HEK293 (cell line): ENCODE data around the gene HSPA4L.

Experiments
- CTCF ChIA-PET: fragments of 350-600 bp; formaldehyde crosslinking; extraction: SDS; loops from one replicate; lab custom pipeline; 2021; ENCODE audit warnings: antibody characterized with exemption; lab: Yijun Ruan, JAX
- POLR2A ChIA-PET: fragments of 300-600 bp; formaldehyde crosslinking; extraction: SDS; loops from one replicate; lab custom pipeline; 2020; ENCODE audit warnings: antibody characterized with exemption, inconsistent platforms; lab: Yijun Ruan, JAX
- H3K27ac ChIP-seq: fragments of 200-500 bp; sonication (Bioruptor generic); 2 replicates; pipeline ENCODE4 v1.5.1; 2014; ENCODE audit warnings: low read depth, low read length, control low read depth, inconsistent platforms; ENCODE audit errors: extremely low read depth
- H3K36me3 ChIP-seq, 2 experiments: fragments of 200-500 bp in 1 of 2; sonication (Bioruptor generic) in 1 of 2; 1 replicate in 1 of 2; 2 replicates in 1 of 2; pipeline ENCODE4 v1.5.1; 2014 to 2017; ENCODE audit warnings: inconsistent platforms in 2 of 2, low read length in 2 of 2; ENCODE audit not compliant: control insufficient read depth in 2 of 2, insufficient read depth in 1 of 2
- H3K4me1 ChIP-seq: fragments of 200-500 bp; sonication (Bioruptor generic); 2 replicates; pipeline ENCODE4 v1.5.1; 2014; ENCODE audit warnings: mild to moderate bottlenecking, low read length, inconsistent platforms; ENCODE audit not compliant: control insufficient read depth, insufficient read depth
- H3K4me3 ChIP-seq: 2 replicates; pipeline ENCODE4 v1.5.1; 2011; ENCODE audit warnings: low read depth, mild to moderate bottlenecking, control low read depth, low read length, moderate library complexity
- H3K9me3 ChIP-seq: fragments of 200-500 bp; sonication (Bioruptor generic); 2 replicates; pipeline ENCODE4 v1.5.1; 2014; ENCODE audit warnings: low read depth, low read length, inconsistent platforms; ENCODE audit not compliant: control insufficient read depth, insufficient read depth
- FEZF1 ChIP-seq: fragments of 450-650 bp; formaldehyde crosslinking; IDR thresholded peaks from 2 replicates; pipeline ENCODE4 v1.5.1; 2016; ENCODE audit warnings: missing biosample characterization, missing genetic modification characterization
- GLIS1 ChIP-seq: fragments of 450-650 bp; formaldehyde crosslinking; IDR thresholded peaks from 2 replicates; pipeline ENCODE4 v1.5.1; 2016; ENCODE audit warnings: missing biosample characterization, missing genetic modification characterization
- HOXA7 ChIP-seq: sonication (generic); formaldehyde crosslinking; IDR thresholded peaks from 2 replicates; pipeline ENCODE4 v1.8.1; 2022; ENCODE audit warnings: missing genetic modification reagents, borderline replicate concordance
- HOXD13 ChIP-seq: sonication (generic); formaldehyde crosslinking; IDR thresholded peaks from 2 replicates; pipeline ENCODE4 v1.8.0; 2022; ENCODE audit warnings: missing genetic modification reagents, borderline replicate concordance
- IKZF3 ChIP-seq: fragments of 450-650 bp; IDR thresholded peaks from 2 replicates; pipeline ENCODE4 v1.5.0; 2018; ENCODE audit warnings: missing biosample characterization, mild to moderate bottlenecking, missing genetic modification characterization, moderate library complexity
- SALL2 ChIP-seq: fragments of 450-650 bp; formaldehyde crosslinking; IDR thresholded peaks from 2 replicates; pipeline ENCODE4 v1.5.0; 2017; ENCODE audit warnings: missing biosample characterization, mild to moderate bottlenecking, missing genetic modification characterization, borderline replicate concordance
- SCRT2 ChIP-seq: fragments of 450-650 bp; formaldehyde crosslinking; IDR thresholded peaks from 2 replicates; pipeline ENCODE4 v1.5.1; 2016; ENCODE audit warnings: missing biosample characterization, missing genetic modification characterization
- SP3 ChIP-seq: fragments of 450-650 bp; formaldehyde crosslinking; IDR thresholded peaks from 2 replicates; pipeline ENCODE4 v1.5.1; 2016; ENCODE audit warnings: missing biosample characterization, missing genetic modification characterization
- ZBTB8A ChIP-seq: fragments of 450-650 bp; formaldehyde crosslinking; IDR thresholded peaks from 2 replicates; pipeline ENCODE4 v1.5.1; 2016; ENCODE audit warnings: missing biosample characterization, missing genetic modification characterization
- ZFHX2 ChIP-seq: fragments of 450-650 bp; formaldehyde crosslinking; conservative IDR thresholded peaks from 2 replicates; pipeline ENCODE4 v1.5.1; 2016; ENCODE audit warnings: missing biosample characterization, missing genetic modification characterization
- ZNF155 ChIP-seq: fragments of 450-650 bp; formaldehyde crosslinking; IDR thresholded peaks from 2 replicates; pipeline ENCODE4 v1.5.1; 2016; ENCODE audit warnings: missing biosample characterization, missing genetic modification characterization
- ZNF473 ChIP-seq: fragments of 450-650 bp; formaldehyde crosslinking; IDR thresholded peaks from 2 replicates; pipeline ENCODE4 v1.5.1; 2017; ENCODE audit warnings: missing biosample characterization, missing genetic modification characterization
- ZNF548 ChIP-seq: fragments of 450-650 bp; formaldehyde crosslinking; IDR thresholded peaks from 2 replicates; pipeline ENCODE4 v1.5.1; 2016; ENCODE audit warnings: missing biosample characterization, missing genetic modification characterization
- ZNF558 ChIP-seq: fragments of 450-650 bp; formaldehyde crosslinking; IDR thresholded peaks from 2 replicates; pipeline ENCODE4 v1.5.1; 2016; ENCODE audit warnings: missing biosample characterization, missing genetic modification characterization
- ZNF629 ChIP-seq: fragments of 450-650 bp; formaldehyde crosslinking; IDR thresholded peaks from 2 replicates; pipeline ENCODE4 v1.5.1; 2017; ENCODE audit warnings: missing biosample characterization, missing genetic modification characterization
- ZNF660 ChIP-seq: fragments of 450-650 bp; IDR thresholded peaks from 2 replicates; pipeline ENCODE4 v1.5.1; 2018; ENCODE audit warnings: missing biosample characterization, mild to moderate bottlenecking, missing genetic modification characterization
- ZNF768 ChIP-seq: fragments of 450-650 bp; formaldehyde crosslinking; IDR thresholded peaks from 2 replicates; pipeline ENCODE4 v1.5.1; 2018; ENCODE audit warnings: missing biosample characterization, mild to moderate bottlenecking, missing genetic modification characterization
- ZNF777 ChIP-seq: fragments of 450-650 bp; formaldehyde crosslinking; IDR thresholded peaks from 2 replicates; pipeline ENCODE4 v1.5.1; 2017; ENCODE audit warnings: missing biosample characterization, missing genetic modification characterization, borderline replicate concordance
- ZSCAN16 ChIP-seq: fragments of 450-650 bp; formaldehyde crosslinking; IDR thresholded peaks from 2 replicates; pipeline ENCODE4 v1.5.1; 2016; ENCODE audit warnings: missing biosample characterization, missing genetic modification characterization
- ZXDB ChIP-seq: fragments of 450-650 bp; formaldehyde crosslinking; IDR thresholded peaks from 2 replicates; pipeline ENCODE4 v1.5.1; 2016; ENCODE audit warnings: missing biosample characterization, missing genetic modification characterization
- TF ChIP-seq, protein P1 (sequence below): fragments of 450-650 bp; formaldehyde crosslinking; IDR thresholded peaks from 2 replicates; pipeline ENCODE4; 2016; ENCODE audit warnings: missing biosample characterization, missing genetic modification characterization
- TF ChIP-seq, protein P2 (sequence below): fragments of 450-650 bp; formaldehyde crosslinking; IDR thresholded peaks from 2 replicates; pipeline ENCODE4 v1.5.1; 2016; ENCODE audit warnings: missing biosample characterization, missing genetic modification characterization
- TF ChIP-seq, protein P3 (sequence below): fragments of 450-650 bp; formaldehyde crosslinking; IDR thresholded peaks from 2 replicates; pipeline ENCODE4 v1.5.1; 2016; ENCODE audit warnings: missing biosample characterization, missing genetic modification characterization
- TF ChIP-seq, protein P4 (sequence below): fragments of 450-650 bp; IDR thresholded peaks from 2 replicates; pipeline ENCODE4 v1.5.1; 2018; ENCODE audit warnings: missing biosample characterization, mild to moderate bottlenecking, missing genetic modification characterization
- TF ChIP-seq, protein P5 (sequence below): fragments of 450-650 bp; formaldehyde crosslinking; IDR thresholded peaks from 2 replicates; pipeline ENCODE4 v1.5.1; 2016; ENCODE audit warnings: missing biosample characterization, missing genetic modification characterization

Gene HSPA4L

DNA sequence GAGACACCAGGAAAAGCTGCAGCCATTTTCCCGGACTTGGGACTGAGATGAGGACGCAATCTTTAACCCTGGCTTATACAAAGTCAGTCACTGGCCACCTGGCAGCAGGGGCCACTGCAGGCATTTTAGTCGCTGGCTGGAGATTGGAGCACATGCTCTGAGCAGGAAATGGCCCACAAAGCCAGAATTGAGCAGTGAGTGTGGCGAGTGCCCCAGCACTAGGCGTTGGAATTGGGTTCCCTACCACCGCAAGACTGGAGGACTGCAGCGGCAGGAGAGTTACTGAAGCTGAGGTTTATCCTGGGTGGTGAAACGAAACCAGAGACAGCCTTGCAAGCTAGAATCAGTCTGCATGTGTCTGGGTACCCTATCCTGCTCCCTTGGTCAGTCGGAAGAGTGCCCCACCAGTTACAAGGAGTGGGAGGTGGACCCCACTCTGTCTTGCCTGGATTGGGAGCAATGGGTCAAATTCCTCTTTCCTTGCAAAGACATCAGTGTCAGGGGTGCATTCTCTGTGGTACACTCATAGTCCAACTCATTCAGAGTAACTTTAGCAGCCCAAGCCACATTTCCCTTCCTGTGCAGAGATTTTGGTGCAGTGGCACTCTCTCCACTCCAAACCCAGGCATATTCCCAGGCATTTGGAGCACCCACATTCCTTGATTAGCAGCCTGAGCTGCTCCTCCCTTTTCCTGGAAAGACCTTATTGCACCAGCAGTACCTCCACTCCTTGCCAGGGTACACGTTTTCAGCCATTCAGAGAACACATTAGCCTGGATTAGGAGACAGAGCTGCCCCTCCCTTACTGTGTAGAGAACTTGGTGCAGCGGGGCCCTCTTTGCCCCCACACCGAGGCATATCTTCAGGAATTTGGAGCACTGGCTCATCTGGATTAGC is 61.8 kb downstream of the HSPA4L start (continued):
- TF ChIP-seq ZNF629 (tag by site-specific recombination): no peak
- no peak for TF ChIP-seq ZBTB8A
- TF ChIP-seq SALL2 (tag by site-specific recombination): no peak
- TF ChIP-seq ZNF473 (tag by site-specific recombination): no peak
- no peak for TF ChIP-seq ZNF155 (tag by site-specific recombination)
- TF ChIP-seq IKZF3 (tag by site-specific recombination): no peak

DNA sequence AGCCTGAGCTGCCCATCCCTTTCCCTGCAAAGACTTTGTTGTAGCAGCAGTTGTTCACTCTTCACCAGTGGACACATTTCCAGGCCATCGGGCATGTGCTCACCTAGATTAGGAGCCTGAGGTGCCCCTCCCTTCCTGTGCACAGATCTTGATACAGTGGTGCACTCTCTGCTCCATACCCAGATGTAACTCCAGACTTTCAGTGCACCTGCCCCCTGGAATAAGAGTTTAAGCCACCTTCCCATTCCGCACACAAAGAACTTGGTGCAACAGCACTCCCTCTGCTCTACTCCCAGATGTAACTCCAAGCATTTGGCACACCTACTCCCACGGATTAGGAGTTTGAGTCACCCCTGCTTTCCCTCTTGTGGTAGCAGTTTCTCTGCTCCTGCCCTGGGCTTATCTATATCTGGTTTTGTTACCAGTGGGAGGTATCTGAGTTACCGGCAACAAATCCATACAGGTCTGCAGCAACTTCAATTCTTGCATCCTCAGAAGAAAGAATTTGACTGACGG is 62.5 kb downstream of the HSPA4L start:
- ChIA-PET POLR2A (no interaction called here), CTCF (no interaction called here)
- no peaks in the 10 kb centered on the region for H3K9me3 ChIP-seq
- H3K27ac ChIP-seq: no peak overlapping the region
- H3K4me3 ChIP-seq: no peak overlapping the region
- H3K36me3 ChIP-seq: no peaks in the 10 kb centered on the region
- TF ChIP-seq FEZF1 (tag by site-specific recombination) (no peak), ZXDB (tag by site-specific recombination) (no peak), HOXD13 (CRISPR knock-in tag) (no peak), HOXA7 (CRISPR knock-in tag) (no peak), GLIS1 (tag by site-specific recombination) (no peak), ZNF768 (tag by site-specific recombination) (no peak), ZNF777 (tag by site-specific recombination) (no peak), ZNF558 (no peak)
- TF ChIP-seq, protein P1, sequence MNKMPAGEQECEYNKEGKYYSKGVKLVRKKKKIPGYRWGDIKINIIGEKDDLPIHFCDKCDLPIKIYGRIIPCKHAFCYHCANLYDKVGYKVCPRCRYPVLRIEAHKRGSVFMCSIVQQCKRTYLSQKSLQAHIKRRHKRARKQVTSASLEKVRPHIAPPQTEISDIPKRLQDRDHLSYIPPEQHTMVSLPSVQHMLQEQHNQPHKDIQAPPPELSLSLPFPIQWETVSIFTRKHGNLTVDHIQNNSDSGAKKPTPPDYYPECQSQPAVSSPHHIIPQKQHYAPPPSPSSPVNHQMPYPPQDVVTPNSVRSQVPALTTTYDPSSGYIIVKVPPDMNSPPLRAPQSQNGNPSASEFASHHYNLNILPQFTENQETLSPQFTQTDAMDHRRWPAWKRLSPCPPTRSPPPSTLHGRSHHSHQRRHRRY (tag by site-specific recombination): no peak
- TF ChIP-seq, protein P2, sequence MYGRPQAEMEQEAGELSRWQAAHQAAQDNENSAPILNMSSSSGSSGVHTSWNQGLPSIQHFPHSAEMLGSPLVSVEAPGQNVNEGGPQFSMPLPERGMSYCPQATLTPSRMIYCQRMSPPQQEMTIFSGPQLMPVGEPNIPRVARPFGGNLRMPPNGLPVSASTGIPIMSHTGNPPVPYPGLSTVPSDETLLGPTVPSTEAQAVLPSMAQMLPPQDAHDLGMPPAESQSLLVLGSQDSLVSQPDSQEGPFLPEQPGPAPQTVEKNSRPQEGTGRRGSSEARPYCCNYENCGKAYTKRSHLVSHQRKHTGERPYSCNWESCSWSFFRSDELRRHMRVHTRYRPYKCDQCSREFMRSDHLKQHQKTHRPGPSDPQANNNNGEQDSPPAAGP: no peak
- no peaks in the 10 kb centered on the region for H3K4me1 ChIP-seq

DNA sequence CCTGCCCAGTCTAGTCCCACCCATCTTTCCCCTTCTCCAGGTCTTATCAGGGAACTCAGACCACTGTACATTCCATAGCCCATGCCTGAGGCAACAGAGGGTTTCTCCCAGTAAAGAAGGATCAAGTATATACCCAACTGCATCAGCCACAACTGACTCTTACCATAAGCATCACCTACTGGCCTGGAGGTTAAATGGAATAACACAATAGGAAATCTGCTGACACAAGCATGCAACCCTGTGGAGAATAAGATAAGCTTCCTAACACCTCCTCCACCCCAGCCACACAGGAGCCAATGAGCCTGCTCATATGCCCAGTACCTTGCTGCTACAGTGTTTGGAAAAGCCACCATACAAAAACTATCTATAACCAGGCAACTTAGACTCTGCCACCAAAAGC is 63.9 kb downstream of the HSPA4L start:
- no peaks in the 10 kb centered on the region for H3K4me1 ChIP-seq
- no peak overlapping the region for H3K4me3 ChIP-seq
- no peaks in the 10 kb centered on the region for H3K36me3 ChIP-seq
- ChIA-PET CTCF (no interaction called here), POLR2A (no interaction called here)
- no peak overlapping the region for H3K27ac ChIP-seq
- no peaks in the 10 kb centered on the region for H3K9me3 ChIP-seq
- TF ChIP-seq ZNF548 (tag by site-specific recombination) (no peak), ZNF660 (tag by site-specific recombination) (no peak), SCRT2 (tag by site-specific recombination) (no peak), SP3 (tag by site-specific recombination) (no peak), ZFHX2 (tag by site-specific recombination) (no peak), ZSCAN16 (tag by site-specific recombination) (no peak)
- TF ChIP-seq, protein P3, sequence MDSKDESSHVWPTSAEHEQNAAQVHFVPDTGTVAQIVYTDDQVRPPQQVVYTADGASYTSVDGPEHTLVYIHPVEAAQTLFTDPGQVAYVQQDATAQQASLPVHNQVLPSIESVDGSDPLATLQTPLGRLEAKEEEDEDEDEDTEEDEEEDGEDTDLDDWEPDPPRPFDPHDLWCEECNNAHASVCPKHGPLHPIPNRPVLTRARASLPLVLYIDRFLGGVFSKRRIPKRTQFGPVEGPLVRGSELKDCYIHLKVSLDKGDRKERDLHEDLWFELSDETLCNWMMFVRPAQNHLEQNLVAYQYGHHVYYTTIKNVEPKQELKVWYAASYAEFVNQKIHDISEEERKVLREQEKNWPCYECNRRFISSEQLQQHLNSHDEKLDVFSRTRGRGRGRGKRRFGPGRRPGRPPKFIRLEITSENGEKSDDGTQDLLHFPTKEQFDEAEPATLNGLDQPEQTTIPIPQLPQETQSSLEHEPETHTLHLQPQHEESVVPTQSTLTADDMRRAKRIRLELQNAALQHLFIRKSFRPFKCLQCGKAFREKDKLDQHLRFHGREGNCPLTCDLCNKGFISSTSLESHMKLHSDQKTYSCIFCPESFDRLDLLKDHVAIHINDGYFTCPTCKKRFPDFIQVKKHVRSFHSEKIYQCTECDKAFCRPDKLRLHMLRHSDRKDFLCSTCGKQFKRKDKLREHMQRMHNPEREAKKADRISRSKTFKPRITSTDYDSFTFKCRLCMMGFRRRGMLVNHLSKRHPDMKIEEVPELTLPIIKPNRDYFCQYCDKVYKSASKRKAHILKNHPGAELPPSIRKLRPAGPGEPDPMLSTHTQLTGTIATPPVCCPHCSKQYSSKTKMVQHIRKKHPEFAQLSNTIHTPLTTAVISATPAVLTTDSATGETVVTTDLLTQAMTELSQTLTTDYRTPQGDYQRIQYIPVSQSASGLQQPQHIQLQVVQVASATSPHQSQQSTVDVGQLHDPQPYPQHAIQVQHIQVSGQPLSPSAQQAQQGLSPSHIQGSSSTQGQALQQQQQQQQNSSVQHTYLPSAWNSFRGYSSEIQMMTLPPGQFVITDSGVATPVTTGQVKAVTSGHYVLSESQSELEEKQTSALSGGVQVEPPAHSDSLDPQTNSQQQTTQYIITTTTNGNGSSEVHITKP (tag by site-specific recombination): no peak
- TF ChIP-seq, protein P4, sequence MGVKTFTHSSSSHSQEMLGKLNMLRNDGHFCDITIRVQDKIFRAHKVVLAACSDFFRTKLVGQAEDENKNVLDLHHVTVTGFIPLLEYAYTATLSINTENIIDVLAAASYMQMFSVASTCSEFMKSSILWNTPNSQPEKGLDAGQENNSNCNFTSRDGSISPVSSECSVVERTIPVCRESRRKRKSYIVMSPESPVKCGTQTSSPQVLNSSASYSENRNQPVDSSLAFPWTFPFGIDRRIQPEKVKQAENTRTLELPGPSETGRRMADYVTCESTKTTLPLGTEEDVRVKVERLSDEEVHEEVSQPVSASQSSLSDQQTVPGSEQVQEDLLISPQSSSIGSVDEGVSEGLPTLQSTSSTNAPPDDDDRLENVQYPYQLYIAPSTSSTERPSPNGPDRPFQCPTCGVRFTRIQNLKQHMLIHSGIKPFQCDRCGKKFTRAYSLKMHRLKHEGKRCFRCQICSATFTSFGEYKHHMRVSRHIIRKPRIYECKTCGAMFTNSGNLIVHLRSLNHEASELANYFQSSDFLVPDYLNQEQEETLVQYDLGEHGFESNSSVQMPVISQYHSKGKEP: no peak
- TF ChIP-seq, protein P5, sequence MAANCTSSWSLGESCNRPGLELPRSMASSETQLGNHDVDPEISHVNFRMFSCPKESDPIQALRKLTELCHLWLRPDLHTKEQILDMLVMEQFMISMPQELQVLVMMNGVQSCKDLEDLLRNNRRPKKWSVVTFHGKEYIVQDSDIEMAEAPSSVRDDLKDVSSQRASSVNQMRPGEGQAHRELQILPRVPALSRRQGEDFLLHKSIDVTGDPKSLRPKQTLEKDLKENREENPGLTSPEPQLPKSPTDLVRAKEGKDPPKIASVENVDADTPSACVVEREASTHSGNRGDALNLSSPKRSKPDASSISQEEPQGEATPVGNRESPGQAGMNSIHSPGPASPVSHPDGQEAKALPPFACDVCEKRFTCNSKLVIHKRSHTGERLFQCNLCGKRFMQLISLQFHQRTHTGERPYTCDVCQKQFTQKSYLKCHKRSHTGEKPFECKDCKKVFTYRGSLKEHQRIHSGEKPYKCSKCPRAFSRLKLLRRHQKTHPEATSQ (tag by site-specific recombination): no peak
